HG02610 (cell line): Measurements from ENCODE around the gene ANP32E.
"Not testable (repeated sequence)": the region's sequence is repeated elsewhere in the genome, so short reads cannot be mapped to it uniquely, and the experiment has no call there.

Experiments
- ATAC-seq: cut with Tn5 transposase; IDR thresholded peaks from one replicate; pipeline ENCODE4 v1.9.1; 2021; ENCODE audit warnings: mild to moderate bottlenecking, moderate library complexity; ENCODE audit not compliant: unreplicated experiment

The ANP32E gene

GRCh38 chr1:150214099-150214756 is 21.7 kb downstream of the ANP32E start:
- ATAC-seq = not testable (repeated sequence)

- peak; percentile 97 for ATAC-seq
These were observed 22.5 kb downstream of the ANP32E start for GRCh38 chr1:150213170-150214098.

DNA sequence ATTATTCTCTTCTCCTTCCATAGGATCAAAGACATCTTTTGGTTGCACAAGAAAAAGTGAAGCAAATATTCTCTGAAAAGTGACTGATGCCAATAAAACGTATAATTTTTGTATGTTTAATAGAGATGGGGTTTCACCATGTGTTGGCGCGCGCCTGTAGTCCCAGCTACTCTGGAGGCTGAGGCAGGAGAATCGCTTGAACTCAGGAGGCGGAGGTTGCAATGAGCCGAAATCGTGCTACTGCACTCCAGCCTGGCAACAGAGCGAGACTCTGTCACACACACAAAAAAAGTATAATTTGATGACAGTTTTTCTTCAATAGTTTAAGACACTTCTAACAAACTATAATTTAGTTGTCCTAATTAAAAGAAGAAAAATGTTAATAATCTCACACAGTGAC is 23.8 kb downstream of the ANP32E start:
- no peak for ATAC-seq

DNA sequence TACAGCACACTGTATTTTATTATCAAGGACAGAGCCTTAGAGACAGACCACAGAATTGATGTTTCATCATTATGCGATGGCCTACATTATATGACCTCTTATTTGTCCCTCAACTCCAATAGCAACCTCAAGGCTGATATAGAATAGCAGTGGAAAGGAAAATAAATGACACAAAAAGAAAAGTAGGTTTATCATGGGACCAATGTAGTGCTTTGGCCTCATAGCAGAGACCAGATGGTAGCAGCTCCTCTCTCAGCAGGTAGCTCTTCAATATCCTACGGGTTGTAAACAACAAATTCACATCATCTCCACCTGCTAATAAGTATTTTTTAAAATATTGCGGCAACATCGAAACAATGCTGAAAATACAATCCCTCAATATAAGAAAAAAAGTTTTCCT is 25.2 kb downstream of the ANP32E start:
- no peak for ATAC-seq

- ATAC-seq = no peak
These were observed 25.8 kb downstream of the ANP32E start for GRCh38 chr1:150210091-150210490.

- ATAC-seq = not testable (repeated sequence)
These were observed 27.5 kb downstream of the ANP32E start for GRCh38 chr1:150208460-150208859.

DNA sequence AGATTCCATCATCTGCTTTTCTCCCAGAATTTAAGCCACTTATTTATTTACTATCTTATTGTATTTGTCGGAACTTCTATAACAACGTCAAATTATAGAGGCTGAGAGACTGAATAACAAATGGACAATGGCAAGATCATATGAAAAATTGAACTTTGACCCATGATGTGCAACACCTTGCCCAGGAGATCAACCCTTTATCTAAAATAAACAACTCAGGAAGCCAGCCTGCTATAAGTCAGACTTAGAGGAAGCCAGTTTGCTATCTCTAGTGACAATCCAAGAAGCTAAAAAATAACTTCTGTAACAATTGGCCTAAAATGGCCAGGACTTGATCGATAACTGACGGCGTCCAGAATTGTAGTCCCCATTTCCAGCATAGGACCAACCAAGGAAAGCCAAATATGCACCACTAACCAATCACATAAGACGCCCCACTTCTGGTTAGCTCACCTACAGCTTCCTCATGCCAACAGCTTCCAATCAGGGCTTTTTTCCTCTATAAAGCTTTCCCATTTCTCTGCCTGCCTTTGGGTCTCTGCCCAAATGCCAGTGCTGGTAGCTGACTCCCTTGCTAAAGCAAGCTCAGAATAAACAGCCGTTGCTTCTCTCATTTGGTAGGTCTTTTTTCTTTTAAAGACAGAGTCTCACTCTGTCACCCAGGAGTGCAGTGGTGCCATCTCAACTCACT is 28.5 kb downstream of the ANP32E start:
- ATAC-seq = no peak

DNA sequence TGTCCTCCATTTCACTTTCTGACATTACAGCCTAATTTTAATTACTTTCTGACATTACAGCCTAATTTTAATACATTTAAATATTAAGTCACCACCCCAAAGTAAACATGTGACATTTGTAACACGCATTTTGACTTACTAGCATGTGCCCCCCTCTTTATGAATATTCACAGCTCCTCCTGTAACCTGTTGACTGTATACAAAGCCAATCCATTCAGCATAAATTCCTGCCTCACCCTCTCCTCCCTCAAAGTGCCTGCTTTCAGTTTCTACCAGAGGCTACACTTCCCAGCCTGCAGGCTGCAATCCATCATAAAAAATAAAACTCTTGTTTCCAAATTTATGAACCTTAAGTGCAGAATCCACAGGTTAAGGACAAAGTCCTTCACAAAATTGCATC is 39.5 kb downstream of the ANP32E start:
- no peak for ATAC-seq

- ATAC-seq = no peak
These were observed 41.4 kb downstream of the ANP32E start for GRCh38 chr1:150194381-150195031.

DNA sequence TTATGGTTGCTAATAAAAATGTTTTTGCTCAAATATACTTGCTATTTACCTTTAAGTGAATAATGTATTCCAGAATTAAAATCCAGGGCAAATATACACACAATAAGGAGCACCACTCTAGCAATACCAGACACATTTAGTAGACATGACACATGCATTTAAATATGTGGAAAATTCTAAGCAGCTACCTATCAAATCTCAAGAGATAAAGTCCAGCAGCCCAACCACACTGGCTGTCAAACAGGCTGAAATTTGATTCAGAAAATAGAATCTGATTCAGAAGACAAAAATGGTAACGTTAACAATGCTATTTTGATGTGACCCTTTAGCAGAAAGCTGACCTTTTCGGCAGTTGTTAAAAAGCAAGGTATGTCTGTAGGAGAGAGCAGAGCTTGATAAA is 43.9 kb downstream of the ANP32E start:
- no peak for ATAC-seq

GRCh38 chr1:150187560-150187931 is 48.4 kb downstream of the ANP32E start:
- ATAC-seq = no peak

GRCh38 chr1:150186789-150187559 is 48.9 kb downstream of the ANP32E start:
- ATAC-seq = no peak

DNA sequence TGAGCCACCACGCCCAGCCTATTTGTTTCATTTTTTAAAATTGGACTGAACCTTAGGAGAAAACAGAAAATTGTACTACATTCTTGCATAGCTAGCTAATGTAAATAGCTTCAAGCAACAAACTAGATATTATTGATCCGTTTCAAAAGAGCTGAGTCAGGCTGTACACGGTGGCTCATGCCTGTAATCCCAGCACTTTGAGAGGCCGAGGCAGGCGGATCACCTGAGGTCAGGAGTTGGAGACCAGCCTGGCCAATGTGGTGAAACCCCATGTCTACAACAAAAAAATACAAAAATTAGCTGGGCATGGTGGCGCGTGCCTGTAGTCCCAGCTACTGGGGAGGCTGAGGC is 49.5 kb downstream of the ANP32E start:
- ATAC-seq = not testable (repeated sequence)

DNA sequence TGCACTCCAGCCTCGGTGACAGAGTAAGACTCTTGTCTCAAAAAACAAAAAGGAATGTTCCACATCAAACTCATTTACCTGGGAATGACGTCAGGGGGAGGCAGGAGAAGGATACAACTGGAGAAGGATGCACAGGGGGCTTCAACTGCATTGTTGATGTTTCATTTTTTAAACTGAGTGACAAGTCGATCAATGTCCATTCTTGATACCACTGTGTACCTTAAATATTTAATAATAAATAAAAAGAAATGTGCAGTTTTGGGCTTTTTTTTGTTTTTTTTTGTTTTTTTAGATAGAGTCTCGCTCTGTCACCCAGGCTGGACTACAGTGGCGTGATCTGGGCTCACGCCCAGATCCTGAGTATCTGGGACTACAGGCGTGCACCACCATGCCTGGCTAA is 50.4 kb downstream of the ANP32E start:
- no peak for ATAC-seq

DNA sequence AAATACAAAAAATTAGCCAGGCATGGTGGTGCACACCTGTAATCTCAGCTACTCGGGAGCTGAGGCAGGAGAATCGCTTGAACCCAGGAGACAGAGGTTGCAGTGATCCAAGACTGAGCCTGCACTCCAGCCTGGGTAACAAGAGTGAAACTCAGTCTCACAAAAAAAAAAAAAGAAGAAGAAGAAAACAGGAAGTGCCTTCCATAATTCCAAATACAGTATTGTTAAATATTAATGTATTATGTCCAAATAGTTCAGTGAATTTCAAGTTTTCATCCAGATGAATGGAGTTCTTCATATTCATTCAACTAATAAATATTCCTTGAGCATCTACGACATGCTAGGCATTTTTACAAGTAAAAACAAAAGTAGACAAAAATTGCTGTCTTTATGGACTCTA is 52.9 kb downstream of the ANP32E start:
- ATAC-seq = no peak

DNA sequence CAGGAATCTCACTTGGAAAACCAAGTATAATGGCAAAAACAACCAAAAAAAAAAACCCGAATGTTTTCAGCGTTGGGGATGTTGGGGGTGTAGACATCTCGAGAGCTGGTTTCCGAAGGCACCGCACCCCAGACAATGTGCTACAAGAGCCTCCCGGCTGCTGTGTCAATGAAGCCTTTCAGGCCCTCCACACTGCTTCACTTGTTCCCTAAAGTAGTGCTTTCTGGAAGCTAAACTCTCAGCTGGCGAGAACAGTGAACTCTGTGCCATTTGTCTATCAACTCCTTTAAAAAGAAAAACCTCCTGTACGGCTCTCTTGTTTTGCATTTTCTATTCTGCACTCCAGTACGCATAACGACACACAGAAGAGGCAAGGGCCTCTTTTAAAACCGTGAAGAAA is 53.7 kb downstream of the ANP32E start:
- no peak for ATAC-seq

GRCh38 chr1:150180474-150180873 is 55.4 kb downstream of the ANP32E start:
- ATAC-seq = no peak

- ATAC-seq = no peak
These were observed 56.0 kb downstream of the ANP32E start for GRCh38 chr1:150179867-150180266.

GRCh38 chr1:150178548-150178947 is 57.4 kb downstream of the ANP32E start:
- no peak for ATAC-seq

DNA sequence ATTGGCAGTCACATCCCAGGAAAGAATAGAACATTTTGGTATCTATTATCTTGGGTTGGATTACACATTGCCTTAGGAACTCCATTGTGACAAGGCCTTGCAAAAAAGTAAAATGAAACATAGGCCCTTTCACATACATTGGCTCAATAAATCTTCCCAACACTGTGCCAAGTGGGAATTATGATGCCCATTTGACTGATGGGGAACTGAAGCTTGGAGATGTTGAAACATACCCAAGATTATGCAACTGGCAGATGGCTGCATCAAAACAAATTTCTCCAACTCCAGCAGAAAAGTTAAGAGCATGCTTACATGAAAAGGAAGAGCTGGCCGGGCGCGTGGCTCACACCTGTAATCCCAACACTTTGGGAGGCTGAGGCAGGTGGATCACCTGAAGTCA is 59.3 kb downstream of the ANP32E start:
- no peak for ATAC-seq
